SHP77 (cell line): ENCODE results near the gene NOX4.
"Not testable (repeated sequence)": the region's sequence is repeated elsewhere in the genome, so short reads cannot be mapped to it uniquely, and the experiment has no call there.

Source experiments
- DNase-seq, 2 experiments: peaks; one replicate each; lab custom pipeline; 2025; lab: John Stamatoyannopoulos, UW

Gene NOX4

GRCh38 chr11:89379976-89380771, 111.0 kb downstream of the NOX4 start:
- DNase-seq: not testable (repeated sequence)

GRCh38 chr11:89378986-89379385, 112.2 kb downstream of the NOX4 start:
- DNase-seq: not testable (repeated sequence)

- not testable (repeated sequence) for DNase-seq
Observed at GRCh38 chr11:89369356-89369755, 121.8 kb downstream of the NOX4 start.

DNA sequence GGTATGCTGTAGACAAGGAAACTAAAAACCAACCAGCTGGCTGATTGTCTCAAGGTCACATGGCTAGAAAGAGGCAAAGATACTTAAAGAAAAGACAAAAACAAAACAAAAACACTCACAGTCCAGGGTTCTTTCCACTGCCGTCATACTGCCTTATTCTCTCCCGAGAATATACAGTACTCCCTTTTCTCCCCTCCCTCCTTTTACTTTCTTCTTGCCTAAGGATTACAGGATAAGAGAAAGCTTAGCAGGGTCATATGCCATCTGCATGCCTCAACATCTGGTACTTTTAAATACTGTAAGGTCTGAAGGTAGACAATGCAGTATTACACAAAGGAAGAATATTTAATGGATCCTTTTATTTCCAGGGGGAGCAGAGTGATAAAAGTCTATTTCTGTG, 126.3 kb downstream of the NOX4 start:
- not testable (repeated sequence) for DNase-seq

GRCh38 chr11:89361734-89362133, 129.4 kb downstream of the NOX4 start:
- no peak for DNase-seq

GRCh38 chr11:89359208-89359607, 132.0 kb downstream of the NOX4 start:
- not testable (repeated sequence) for DNase-seq

GRCh38 chr11:89358761-89359160, 132.4 kb downstream of the NOX4 start:
- no peak for DNase-seq

- no peak for DNase-seq
Observed at GRCh38 chr11:89355646-89356045, 135.5 kb downstream of the NOX4 start.

DNA sequence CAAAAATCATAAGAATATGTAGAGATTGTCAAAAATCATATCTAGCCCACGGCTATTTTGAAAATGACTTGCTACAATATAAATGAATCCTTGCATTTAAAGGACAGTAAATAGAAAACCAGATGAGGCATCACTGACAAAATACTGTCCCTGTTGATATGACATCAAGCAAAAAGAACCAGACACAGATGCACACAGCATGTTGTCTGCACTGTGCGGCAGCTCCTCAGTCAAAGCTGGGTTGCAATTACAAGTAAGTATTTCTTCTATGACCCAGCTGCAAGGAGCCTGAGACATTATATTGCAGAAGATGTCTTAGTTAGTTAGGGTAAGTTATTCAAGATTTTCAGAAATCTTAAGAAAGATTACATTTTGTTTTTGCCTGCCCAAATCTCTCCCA, 136.7 kb downstream of the NOX4 start:
- DNase-seq: not testable (repeated sequence)

- no peak for DNase-seq
Observed at GRCh38 chr11:89347071-89347470, 144.1 kb downstream of the NOX4 start.

DNA sequence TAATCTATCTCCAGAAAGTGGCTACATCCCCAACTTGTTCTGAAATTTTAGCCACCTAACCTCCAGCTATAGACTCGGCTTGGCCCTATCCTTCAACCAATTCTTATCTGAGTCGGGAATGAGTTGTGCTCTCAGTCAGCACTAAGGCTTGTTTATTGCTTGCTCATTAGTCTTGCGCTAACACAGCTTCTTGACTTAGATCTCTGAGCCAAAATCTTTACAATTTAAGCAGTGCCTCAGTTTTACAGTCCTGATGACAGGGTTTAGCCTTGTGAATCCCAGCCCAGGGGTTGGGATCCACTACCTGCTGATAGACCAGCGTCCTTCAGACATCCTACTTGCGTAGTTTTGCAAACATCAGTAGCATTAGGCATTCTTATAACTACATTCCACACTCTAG, 144.6 kb downstream of the NOX4 start:
- DNase-seq: no peak

DNA sequence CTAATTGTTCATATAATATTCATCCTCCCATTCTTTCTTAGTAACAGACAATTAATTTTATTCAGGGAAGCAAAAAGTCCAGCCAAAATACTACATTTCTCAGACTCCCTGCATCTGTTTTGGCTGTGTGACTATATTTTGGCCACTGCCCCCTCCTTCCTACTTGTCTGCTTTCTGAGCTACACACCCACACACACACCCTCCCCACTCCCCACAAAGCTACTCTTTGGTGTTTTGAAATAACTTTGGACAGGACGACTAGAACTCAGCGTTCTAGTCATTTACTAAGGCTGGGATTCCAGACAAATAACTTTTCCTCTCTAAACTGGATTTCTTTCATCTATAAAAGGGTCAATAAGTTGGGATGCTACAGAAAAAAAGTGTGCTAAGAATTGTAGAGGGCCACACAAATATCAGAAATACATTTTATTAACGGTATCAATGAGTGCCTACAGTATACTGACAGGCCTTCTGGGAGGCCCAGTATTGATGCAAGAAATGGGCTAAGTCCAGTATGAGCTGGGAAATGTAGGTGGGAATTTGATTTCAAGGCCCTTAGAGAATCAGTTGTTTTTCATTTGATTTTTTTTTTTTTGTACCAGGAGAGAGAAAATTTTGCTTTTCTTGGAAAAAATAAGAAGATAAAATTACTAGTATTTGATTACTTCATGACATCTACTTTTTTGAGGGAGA, 148.1 kb downstream of the NOX4 start:
- not testable (repeated sequence) for DNase-seq

DNA sequence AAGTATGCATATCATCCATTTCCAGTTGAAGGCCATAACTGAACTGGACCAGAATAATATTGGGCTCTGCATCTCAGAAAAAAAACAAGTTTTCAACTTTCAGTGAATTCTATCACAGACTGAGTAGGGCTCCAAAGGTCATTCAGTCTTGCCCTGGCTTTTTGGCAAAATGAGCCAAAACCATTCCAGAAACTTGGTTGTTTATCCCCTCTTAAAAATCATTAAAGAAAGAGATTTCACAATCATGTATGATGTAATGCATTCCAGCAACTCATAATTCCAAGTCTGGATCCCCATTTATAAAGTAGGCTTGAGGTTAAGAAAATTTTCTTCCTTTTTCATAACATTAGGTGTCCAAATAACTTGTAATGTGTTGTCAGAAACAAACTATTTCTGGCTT, 150.7 kb downstream of the NOX4 start:
- not testable (repeated sequence) for DNase-seq

DNA sequence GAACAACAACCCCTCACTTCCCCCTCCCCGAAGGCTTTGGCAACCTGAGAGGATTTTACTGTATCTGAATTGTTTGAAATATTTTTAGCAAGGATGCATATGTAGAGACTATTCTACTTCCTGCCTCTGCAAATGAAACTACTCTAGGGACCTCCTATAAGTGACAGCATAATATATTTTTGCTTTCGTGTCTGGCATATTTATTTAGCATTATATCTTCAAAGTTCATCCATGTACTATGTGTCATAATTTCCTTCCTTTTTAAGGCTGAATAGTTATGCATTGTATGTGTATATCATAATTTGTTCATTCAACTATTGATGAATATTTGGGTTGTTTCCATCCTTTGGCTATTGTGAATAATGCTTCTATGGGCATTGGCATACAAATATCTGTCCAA, 153.1 kb downstream of the NOX4 start:
- DNase-seq: not testable (repeated sequence)

GRCh38 chr11:89337100-89337650, 154.0 kb downstream of the NOX4 start:
- not testable (repeated sequence) for DNase-seq

DNA sequence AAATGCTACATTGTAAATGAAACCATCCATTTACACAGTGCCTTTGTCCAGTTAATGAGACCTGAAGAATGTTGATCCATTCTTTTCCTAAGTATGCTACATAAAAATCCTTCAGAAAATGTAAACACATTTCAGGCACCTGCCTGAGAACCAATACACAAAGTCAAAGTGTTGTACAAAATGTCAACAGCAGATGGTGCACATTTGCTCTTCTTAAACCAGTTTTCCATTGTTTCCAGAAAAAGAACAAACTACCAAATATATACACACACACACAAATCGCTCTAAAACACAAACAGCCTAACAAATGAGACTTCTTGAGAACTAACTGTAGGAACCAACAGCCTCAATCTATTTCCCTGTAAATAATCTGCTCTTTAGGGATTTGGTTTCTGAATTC, 157.5 kb downstream of the NOX4 start:
- peak in 1 of 2 experiments; percentile 3 for DNase-seq

- DNase-seq: not testable (repeated sequence)
Observed at GRCh38 chr11:89331940-89332339, 159.2 kb downstream of the NOX4 start.

- DNase-seq: no peak
Observed at GRCh38 chr11:89327885-89328284, 163.3 kb downstream of the NOX4 start.

DNA sequence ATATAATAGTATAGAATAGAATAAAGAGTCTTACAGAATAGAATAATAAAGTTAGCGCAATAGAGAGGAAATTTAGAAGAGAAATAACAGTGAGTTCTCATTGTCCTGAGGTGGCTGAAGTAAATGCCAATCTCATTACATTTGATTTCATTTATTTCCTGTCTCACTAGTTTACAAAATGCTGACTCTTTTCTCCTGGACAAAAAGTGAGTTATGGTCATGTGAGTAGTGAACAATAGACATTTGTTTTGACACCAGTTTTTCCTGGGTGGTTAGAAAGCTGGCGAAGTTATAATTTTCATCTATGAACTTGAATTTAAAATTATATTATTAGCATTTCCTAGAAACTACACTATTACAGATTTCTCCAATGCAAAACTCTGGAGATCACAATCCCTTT, 169.8 kb downstream of the NOX4 start:
- DNase-seq: no peak

DNA sequence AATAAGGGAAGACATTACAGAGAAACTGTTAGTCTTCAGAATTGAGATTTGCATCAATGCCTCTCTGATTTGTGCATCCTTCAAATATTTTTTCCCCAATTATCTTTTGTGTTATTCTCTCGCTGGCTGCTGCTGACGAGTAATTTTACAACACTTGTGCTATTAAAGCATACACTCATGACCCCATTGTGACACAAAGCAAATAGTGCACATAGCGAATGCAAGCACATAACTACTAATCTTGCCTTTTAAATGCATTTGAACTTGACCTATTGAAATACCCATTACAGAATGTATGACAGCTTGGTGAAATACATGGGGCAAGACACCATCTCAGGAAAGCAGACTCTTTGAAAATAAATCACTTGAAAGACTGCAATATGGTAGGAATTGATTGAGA, 180.6 kb downstream of the NOX4 start:
- not testable (repeated sequence) for DNase-seq

GRCh38 chr11:89309321-89309985, 181.7 kb downstream of the NOX4 start:
- DNase-seq: not testable (repeated sequence)

DNA sequence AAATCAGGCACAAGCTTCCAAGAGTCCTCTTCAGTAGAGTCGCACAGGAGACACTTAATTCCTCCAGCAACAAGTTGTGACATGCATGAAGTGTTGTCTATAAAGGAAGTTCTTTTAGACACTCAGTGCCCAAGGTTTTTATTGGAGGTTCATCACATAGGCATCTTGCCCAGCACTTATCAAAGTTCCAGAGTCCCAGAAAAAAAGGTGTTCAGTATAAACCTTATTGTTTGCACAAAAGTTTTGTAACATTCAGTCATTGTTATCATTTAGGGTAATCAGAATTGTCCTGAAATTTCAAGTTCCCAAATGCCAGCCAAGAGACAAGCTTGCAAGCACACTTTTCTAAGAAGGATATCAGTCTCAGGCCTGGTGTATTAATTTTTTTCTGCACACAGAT, 182.9 kb downstream of the NOX4 start:
- DNase-seq: not testable (repeated sequence)
